GM12872 (cell line): ENCODE data around the gene CCDC170.

Experiments
- CTCF ChIP-seq: IDR thresholded peaks from 3 replicates; pipeline ENCODE4 v1.5.1; 2011; ENCODE audit warnings: low read depth, mild to moderate bottlenecking, low read length, moderate library complexity; ENCODE audit not compliant: insufficient read depth

The CCDC170 gene

GRCh38 chr6:151493804-151494234, at the start of gene CCDC170:
CCDC170 (plus strand) TSS chr6:151494017; CDS start chr6:151494129, 112 bp downstream.
- TF ChIP-seq CTCF, result no peak

GRCh38 chr6:151445482-151445881, 48.3 kb upstream of the CCDC170 start:
- no peak for TF ChIP-seq CTCF

GRCh38 chr6:151447237-151447636, 46.6 kb upstream of the CCDC170 start:
- TF ChIP-seq CTCF, result no peak

- no peak for TF ChIP-seq CTCF
Observed at GRCh38 chr6:151448623-151449022, 45.2 kb upstream of the CCDC170 start.

GRCh38 chr6:151451417-151451949, 42.3 kb upstream of the CCDC170 start:
- TF ChIP-seq CTCF, result no peak

GRCh38 chr6:151451950-151452749, 41.7 kb upstream of the CCDC170 start, which contains the start of gene RMND1:
RMND1 (minus strand) TSS chr6:151452126; CDS start chr6:151445811, 6,315 bp downstream.
- no peak for TF ChIP-seq CTCF

- TF ChIP-seq CTCF, result no peak
Observed at GRCh38 chr6:151452750-151453427, 40.9 kb upstream of the CCDC170 start.
